CD14-positive monocyte (primary cell): ENCODE results near the gene PCGF5. TPM values are rescaled to one million over a fixed set of nuclear protein-coding genes. Genes with fewer than 3 reads are reported as not detected.

Source experiments
- DNase-seq, 3 donors: peaks; one replicate each; pipeline ENCODE4 v3.0.0-alpha.2; 2011 to 2022
- H2AFZ ChIP-seq: 2 replicates; pipeline ENCODE4 v1.6.0; 2012; ENCODE audit warnings: mild to moderate bottlenecking, low read depth, low read length, inconsistent platforms; ENCODE audit not compliant: insufficient read depth, poor library complexity, severe bottlenecking
- H3K27ac ChIP-seq, 2 donors: 1 replicate in 1 of 2; 2 replicates in 1 of 2; pipeline ENCODE4 v1.5.1; 2012 to 2013; ENCODE audit warnings: low read length in 2 of 2, control low read depth in 1 of 2, inconsistent platforms in 1 of 2, low read depth in 1 of 2, mild to moderate bottlenecking in 1 of 2
- H3K27me3 ChIP-seq, 2 donors: one replicate each; pipeline versions ENCODE4 v1.6.0 to v1.6.1; 2011 to 2013; ENCODE audit warnings: low read length in 2 of 2; ENCODE audit not compliant: control insufficient read depth in 2 of 2, insufficient read depth in 2 of 2
- H3K36me3 ChIP-seq, 2 donors: replicated peaks in 1 of 2; 1 replicate in 1 of 2; 2 replicates in 1 of 2; pipeline versions ENCODE4 v1.5.1 to v1.6.1; 2012 to 2013; ENCODE audit warnings: low read length in 2 of 2, control low read depth in 1 of 2, inconsistent platforms in 1 of 2, mild to moderate bottlenecking in 1 of 2; ENCODE audit not compliant: insufficient read depth in 2 of 2, control insufficient read depth in 1 of 2
- H3K4me1 ChIP-seq, 2 donors: 1 replicate in 1 of 2; 2 replicates in 1 of 2; pipeline versions ENCODE4 v1.5.1 to v1.6.1; 2012 to 2013; ENCODE audit warnings: low read length in 2 of 2, control low read depth in 1 of 2, inconsistent platforms in 1 of 2, mild to moderate bottlenecking in 1 of 2, moderate library complexity in 1 of 2; ENCODE audit not compliant: insufficient read depth in 2 of 2, control insufficient read depth in 1 of 2
- H3K4me2 ChIP-seq: replicated peaks from 2 replicates; pipeline ENCODE3; 2012; ENCODE audit warnings: low read length, moderate library complexity, mild to moderate bottlenecking; ENCODE audit not compliant: poor library complexity, severe bottlenecking; ENCODE audit errors: extremely low read depth
- H3K4me3 ChIP-seq, 3 experiments: fragments of 200-600 bp in 1 of 3; sonication (generic) in 1 of 3; replicated peaks in 1 of 3; 1 replicate in 2 of 3; 2 replicates in 1 of 3; pipeline ENCODE4 v1.5.1; 2011 to 2013; ENCODE audit warnings: low read length in 3 of 3, mild to moderate bottlenecking in 3 of 3, control low read depth in 2 of 3, low read depth in 2 of 3, inconsistent platforms in 1 of 3, moderate library complexity in 1 of 3
- H3K79me2 ChIP-seq: 2 replicates; pipeline ENCODE4 v1.6.0; 2012; ENCODE audit warnings: mild to moderate bottlenecking, control low read depth, inconsistent platforms, low read length, moderate library complexity; ENCODE audit not compliant: insufficient read depth
- H3K9ac ChIP-seq: 2 replicates; pipeline ENCODE4 v1.6.0; 2017; ENCODE audit warnings: low read length, mild to moderate bottlenecking; ENCODE audit not compliant: insufficient read depth, poor library complexity, severe bottlenecking
- H3K9me3 ChIP-seq, 2 donors: replicated peaks in 1 of 2; 1 replicate in 1 of 2; 2 replicates in 1 of 2; pipeline versions ENCODE4 v1.5.1 to v1.6.1; 2012 to 2013; ENCODE audit warnings: low read length in 2 of 2, control low read depth in 1 of 2; ENCODE audit not compliant: control insufficient read depth in 1 of 2, insufficient read depth in 1 of 2
- H4K20me1 ChIP-seq: 2 replicates; pipeline ENCODE4 v1.6.0; 2012; ENCODE audit warnings: mild to moderate bottlenecking, low read length, control low read depth, moderate library complexity; ENCODE audit not compliant: insufficient read depth
- H3K27ac Mint-ChIP-seq, 7 donors: one replicate each; pipeline ENCODE4 v1.8.0; 2020; ENCODE audit warnings: mild to moderate bottlenecking in 7 of 7, mixed read lengths in 7 of 7, moderate library complexity in 6 of 7, inconsistent platforms in 2 of 7
- H3K27me3 Mint-ChIP-seq, 3 donors: one replicate each; pipeline ENCODE4 v1.8.0; 2021 to 2022; ENCODE audit warnings: low read depth in 3 of 3, mild to moderate bottlenecking in 3 of 3, mixed read lengths in 3 of 3, moderate library complexity in 3 of 3, inconsistent platforms in 1 of 3
- H3K36me3 Mint-ChIP-seq, 2 donors: one replicate each; pipeline ENCODE4 v1.8.0; 2020; ENCODE audit warnings: mixed read lengths in 2 of 2, inconsistent platforms in 1 of 2, mild to moderate bottlenecking in 1 of 2
- H3K4me1 Mint-ChIP-seq: one replicate; pipeline ENCODE4 v1.8.0; 2020; ENCODE audit warnings: mild to moderate bottlenecking, mixed read lengths
- H3K4me3 Mint-ChIP-seq, 2 donors: one replicate each; pipeline ENCODE4 v1.8.0; 2020; ENCODE audit warnings: mild to moderate bottlenecking in 2 of 2, mixed read lengths in 2 of 2, moderate library complexity in 1 of 2
- H3K9me3 Mint-ChIP-seq, 7 donors: one replicate each; pipeline ENCODE4 v1.8.0; 2020 to 2022; ENCODE audit warnings: mixed read lengths in 7 of 7, mild to moderate bottlenecking in 6 of 7, moderate library complexity in 6 of 7, inconsistent platforms in 2 of 7
- CTCF ChIP-seq: fragments of 200-600 bp; IDR thresholded peaks from one replicate; pipeline ENCODE4 v1.8.0; 2022; ENCODE audit warnings: antibody characterized with exemption, mild to moderate bottlenecking
- WGBS: methylation state at CpG from one replicate; pipeline ENCODE4 v1.1.5; 2013; ENCODE audit warnings: missing lambda C conversion rate; ENCODE audit not compliant: insufficient coverage; 5-methylcytosine and 5-hydroxymethylcytosine counted together
- intact Hi-C, 2 donors: fragments of 100-400 bp; cut with micrococcal nuclease; formaldehyde crosslinking; loops; one replicate each; pipeline versions ENCODE4 v1.15.0 to v1.15.1; 2023
- polyA plus RNA-seq, 3 donors: library from polyadenylated mRNA; depleted of rRNA in 1 of 3; unstranded in 2 of 3; stranded (reverse) in 1 of 3; fragments of 300-500 nt in 2 of 3; fragments of >200 nt in 1 of 3; fragmentation: Illumina TruSeq in 2 of 3; gene quantifications; 1 replicate in 2 of 3; 2 replicates in 1 of 3; pipeline ENCODE4 v1.2.3, GENCODE V29; 2012 to 2021

The PCGF5 gene
- polyA plus RNA-seq, 3 donors, result 55.2 to 80.3 (median 58.7) TPM

- Mint-ChIP-seq H3K9me3 (no peaks in the 10 kb centered on the region), H3K27ac (no peak overlapping the region), H3K4me3 (no peak overlapping the region), H3K27me3 (no peaks in the 10 kb centered on the region), H3K36me3 (peaks cover 31 to 35% of the 10 kb centered on the region in 2 donors), H3K4me1 (no peaks in the 10 kb centered on the region)
- intact Hi-C loops, result no loop called here
- H3K27ac ChIP-seq, result no peak overlapping the region
- no peaks in the 10 kb centered on the region for H3K4me1 ChIP-seq
- H4K20me1 ChIP-seq, result no peaks in the 10 kb centered on the region
- H3K36me3 ChIP-seq, result peaks cover 23 to 48% of the 10 kb centered on the region in 2 donors
- no CpG with 5 or more reads among the region's 1 CpG for WGBS
- no peak for TF ChIP-seq CTCF
- H3K4me2 ChIP-seq, result no peak overlapping the region
- no peaks in the 10 kb centered on the region for H3K79me2 ChIP-seq
- no peaks in the 10 kb centered on the region for H3K9me3 ChIP-seq
- H3K4me3 ChIP-seq, result no peak overlapping the region
- H2AFZ ChIP-seq, result no peak overlapping the region
- no peak overlapping the region for H3K9ac ChIP-seq
- no peaks in the 10 kb centered on the region for H3K27me3 ChIP-seq
- DNase-seq, result no peak
These were observed 51.4 kb downstream of the PCGF5 start for GRCh38 chr10:91271886-91272285.

GRCh38 chr10:91284486-91285090, 64.1 kb downstream of the PCGF5 start:
- TF ChIP-seq CTCF, result no peak
- Histone ChIP-seq H3K4me3 (no peak overlapping the region), H3K79me2 (no peaks in the 10 kb centered on the region), H4K20me1 (no peaks in the 10 kb centered on the region), H2AFZ (no peak overlapping the region), H3K36me3 (no peaks in the 10 kb centered on the region), H3K9ac (no peak overlapping the region), H3K27me3 (no peaks in the 10 kb centered on the region), H3K4me2 (no peak overlapping the region), H3K9me3 (no peaks in the 10 kb centered on the region), H3K4me1 (no peaks in the 10 kb centered on the region), H3K27ac (no peak overlapping the region)
- no peaks in the 10 kb centered on the region for H3K4me1 Mint-ChIP-seq
- no peak overlapping the region for H3K4me3 Mint-ChIP-seq
- H3K27ac Mint-ChIP-seq, result no peak overlapping the region
- no peaks in the 10 kb centered on the region for H3K9me3 Mint-ChIP-seq
- H3K27me3 Mint-ChIP-seq, result no peaks in the 10 kb centered on the region
- no peak for DNase-seq
- H3K36me3 Mint-ChIP-seq, result peaks cover 8 to 12% of the 10 kb centered on the region in 2 donors
- intact Hi-C loops, result no loop called here
- 90% methylated on average over 3 of the region's 6 CpGs for WGBS
